GM23248 (cell line): ENCODE measurements around the gene OR2G2. TPM values are rescaled to one million over a fixed set of nuclear protein-coding genes. Genes with fewer than 3 reads are reported as not detected.

Experiments
- DNase-seq: peaks from one replicate; pipeline ENCODE4 v3.0.0-alpha.2; 2015
- H2AFZ ChIP-seq: fragments of 200-600 bp; sonication (generic); 2 replicates; pipeline ENCODE4 v1.6.1; 2016; ENCODE audit warnings: antibody characterized with exemption
- H3F3A ChIP-seq: fragments of 200-600 bp; sonication (generic); 2 replicates; pipeline ENCODE4 v1.6.1; 2016; ENCODE audit warnings: mild to moderate bottlenecking, antibody characterized with exemption, mixed run types; ENCODE audit not compliant: insufficient read depth
- H3K27ac ChIP-seq: fragments of 200-600 bp; sonication (generic); 2 replicates; pipeline ENCODE4 v1.5.1; 2016; ENCODE audit warnings: mild to moderate bottlenecking
- H3K27me3 ChIP-seq: fragments of 200-600 bp; sonication (generic); replicated peaks from 2 replicates; pipeline ENCODE4 v1.6.1; 2016; ENCODE audit warnings: mild to moderate bottlenecking; ENCODE audit not compliant: insufficient read depth
- H3K36me3 ChIP-seq: fragments of 200-600 bp; sonication (generic); 2 replicates; pipeline ENCODE4 v1.6.1; 2016; ENCODE audit warnings: low read depth, mild to moderate bottlenecking
- H3K4me1 ChIP-seq: fragments of 200-600 bp; sonication (generic); 2 replicates; pipeline ENCODE4 v1.6.1; 2016; ENCODE audit warnings: mild to moderate bottlenecking; ENCODE audit not compliant: insufficient read depth
- H3K4me2 ChIP-seq: fragments of 200-600 bp; sonication (generic); one replicate; pipeline ENCODE4 v1.6.1; 2016; ENCODE audit warnings: mild to moderate bottlenecking; ENCODE audit not compliant: unreplicated experiment
- H3K4me3 ChIP-seq: fragments of 200-600 bp; sonication (generic); 2 replicates; pipeline ENCODE4 v1.5.1; 2016; ENCODE audit warnings: mild to moderate bottlenecking
- H3K79me2 ChIP-seq: fragments of 200-600 bp; sonication (generic); 2 replicates; pipeline ENCODE4 v1.6.1; 2016; ENCODE audit warnings: mild to moderate bottlenecking; ENCODE audit not compliant: insufficient read depth
- H3K9ac ChIP-seq: fragments of 200-600 bp; sonication (generic); 2 replicates; pipeline ENCODE4 v1.6.1; 2016; ENCODE audit warnings: mild to moderate bottlenecking
- H3K9me2 ChIP-seq: fragments of 200-600 bp; sonication (generic); 2 replicates; pipeline ENCODE4 v1.6.1; 2016; ENCODE audit warnings: mixed run types, mild to moderate bottlenecking, moderate library complexity; ENCODE audit not compliant: insufficient read depth
- H3K9me3 ChIP-seq: fragments of 200-600 bp; sonication (generic); one replicate; pipeline ENCODE4 v1.6.1; 2017; ENCODE audit warnings: low read depth
- H4K20me1 ChIP-seq: fragments of 200-600 bp; sonication (generic); 2 replicates; pipeline ENCODE4 v1.6.0; 2016; ENCODE audit not compliant: insufficient read depth
- EZH2 ChIP-seq: fragments of 200-600 bp; sonication (generic); IDR thresholded peaks from 2 replicates; pipeline ENCODE4 v1.6.1; 2018; ENCODE audit warnings: antibody characterized with exemption, mild to moderate bottlenecking; ENCODE audit not compliant: insufficient read depth, poor library complexity, severe bottlenecking
- EZH2phosphoT487 ChIP-seq: fragments of 200-600 bp; sonication (generic); IDR thresholded peaks from 2 replicates; pipeline ENCODE4 v1.6.1; 2018; ENCODE audit warnings: antibody characterized with exemption, moderate library complexity, mild to moderate bottlenecking, low read depth; ENCODE audit not compliant: insufficient read depth
- WGBS, 2 experiments: methylation state at CpG; one replicate each; pipeline ENCODE4 v1.1.6; 2015 to 2017; ENCODE audit warnings: low lambda C conversion rate in 2 of 2, low coverage in 1 of 2; ENCODE audit errors: missing lambda C conversion rate in 2 of 2; 5-methylcytosine and 5-hydroxymethylcytosine counted together
- in situ Hi-C: fragments of 300-500 bp; cut with MboI; formaldehyde crosslinking; loops from 2 replicates; pipeline ENCODE4 v1.15.0; 2020
- polyA plus RNA-seq: library from polyadenylated mRNA; unstranded; fragments of >200 nt; fragmentation: Nextera tagmentation; extraction: Ambion mirVana; gene quantifications from 2 replicates; pipeline ENCODE4 v1.2.1, GENCODE V29; 2016
- total RNA-seq: library from RNA; depleted of rRNA; stranded (reverse); fragments of >200 nt; shearing (Covaris generic); gene quantifications from 2 replicates; pipeline ENCODE4 v1.2.3, GENCODE V29; 2014

Gene OR2G2
- total and polyA plus RNA-seq, 2 experiments from 2014 or later: not detected

DNA sequence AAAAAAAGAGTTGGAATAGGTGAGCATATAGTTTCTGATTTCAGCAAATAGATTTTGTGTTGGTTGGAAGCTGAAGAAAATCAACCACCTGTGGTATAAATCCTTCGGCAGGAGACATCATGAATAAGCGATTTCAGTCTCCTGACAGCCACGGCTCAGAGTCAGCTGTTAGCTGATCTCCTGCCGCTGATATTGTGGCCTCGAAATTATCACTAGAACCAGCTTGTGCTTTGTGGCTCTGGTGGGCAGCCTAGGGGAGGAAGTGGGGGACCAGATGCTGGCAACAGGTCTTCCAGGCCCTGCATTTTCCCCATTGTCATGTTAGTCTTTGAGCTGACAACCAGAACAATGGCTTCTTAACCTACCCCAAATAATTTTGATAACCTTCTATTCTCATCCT lies 40.1 kb upstream of the OR2G2 start:
- WGBS, 2 experiments: 26 to 40% methylated on average over 5 of the region's 5 CpGs

GRCh38 chr1:247548769-247549182 lies 39.4 kb upstream of the OR2G2 start, which contains the start of gene GCSAML:
GCSAML (plus strand) TSS chr1:247549134; CDS start chr1:247549192, 58 bp downstream.
- no peak within 1 kb of the TSS for H2AFZ ChIP-seq
- no peak within 1 kb of the TSS for H3K4me2 ChIP-seq
- H3K79me2 ChIP-seq: no peaks in the 10 kb centered on the region
- H3K4me1 ChIP-seq: no peaks in the 10 kb centered on the region
- no peaks in the 10 kb centered on the region for H3K9me2 ChIP-seq
- in situ Hi-C loops: no loop called here
- TF ChIP-seq EZH2phosphoT487 (no peak), EZH2 (no peak)
- DNase-seq: no peak
- WGBS, 2 experiments: 26 to 35% methylated on average over 13 of the region's 13 CpGs
- no peaks in the 10 kb centered on the region for H3K36me3 ChIP-seq
- H3K27ac ChIP-seq: no peak within 1 kb of the TSS
- no peaks in the 10 kb centered on the region for H3K27me3 ChIP-seq
- no peaks in the 10 kb centered on the region for H3F3A ChIP-seq
- H3K9ac ChIP-seq: no peak within 1 kb of the TSS
- H3K4me3 ChIP-seq: no peak within 1 kb of the TSS
- H4K20me1 ChIP-seq: no peaks in the 10 kb centered on the region
- no peaks in the 10 kb centered on the region for H3K9me3 ChIP-seq

More for the DNA sequence above, 40.1 kb upstream of the OR2G2 start:
- H3F3A ChIP-seq: no peaks in the 10 kb centered on the region
- no peaks in the 10 kb centered on the region for H3K9me3 ChIP-seq
- in situ Hi-C loops: no loop called here
- H3K9me2 ChIP-seq: no peaks in the 10 kb centered on the region
- H3K79me2 ChIP-seq: no peaks in the 10 kb centered on the region
- TF ChIP-seq EZH2phosphoT487: no peak
- no peak for TF ChIP-seq EZH2
- no peak overlapping the region for H3K27ac ChIP-seq
- H3K9ac ChIP-seq: no peak overlapping the region
- no peak overlapping the region for H3K4me2 ChIP-seq
- no peaks in the 10 kb centered on the region for H4K20me1 ChIP-seq
- no peaks in the 10 kb centered on the region for H3K27me3 ChIP-seq
- DNase-seq: no peak
- no peaks in the 10 kb centered on the region for H3K4me1 ChIP-seq
- H2AFZ ChIP-seq: no peak overlapping the region
- no peaks in the 10 kb centered on the region for H3K36me3 ChIP-seq
- H3K4me3 ChIP-seq: no peak overlapping the region

DNA sequence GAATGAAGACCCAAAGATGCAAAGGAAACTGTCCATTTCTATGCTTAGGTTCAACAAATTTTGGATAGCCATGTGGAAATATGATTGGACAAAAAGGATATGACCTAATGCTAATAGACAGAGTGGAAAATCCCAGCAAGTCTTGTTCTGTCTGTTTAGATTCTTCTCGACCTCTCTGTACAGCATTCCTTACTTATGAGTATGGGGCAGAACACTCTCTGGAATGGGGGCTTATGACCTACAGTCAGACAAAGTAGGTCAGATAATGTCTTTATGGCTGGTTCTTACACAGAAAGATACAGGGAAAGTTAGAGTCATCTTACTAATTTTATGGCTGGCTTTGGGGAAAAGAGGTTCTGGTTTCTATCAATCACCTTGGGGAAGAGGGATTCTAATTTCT lies 36.4 kb upstream of the OR2G2 start:
- H3K4me1 ChIP-seq: no peaks in the 10 kb centered on the region
- in situ Hi-C loops: no loop called here
- no peaks in the 10 kb centered on the region for H4K20me1 ChIP-seq
- no peaks in the 10 kb centered on the region for H3F3A ChIP-seq
- no peaks in the 10 kb centered on the region for H3K79me2 ChIP-seq
- TF ChIP-seq EZH2 (no peak), EZH2phosphoT487 (no peak)
- no peak overlapping the region for H3K9ac ChIP-seq
- H3K4me2 ChIP-seq: no peak overlapping the region
- no peak overlapping the region for H3K4me3 ChIP-seq
- DNase-seq: peak; percentile 23
- no peak overlapping the region for H2AFZ ChIP-seq
- WGBS, 2 experiments: 0 to 3% methylated on average over 1 of the region's 1 CpG
- H3K27ac ChIP-seq: no peak overlapping the region
- no peaks in the 10 kb centered on the region for H3K9me2 ChIP-seq
- no peaks in the 10 kb centered on the region for H3K9me3 ChIP-seq
- H3K27me3 ChIP-seq: no peaks in the 10 kb centered on the region
- H3K36me3 ChIP-seq: no peaks in the 10 kb centered on the region

- no peak overlapping the region for H3K9ac ChIP-seq
- no peaks in the 10 kb centered on the region for H3K27me3 ChIP-seq
- no peak overlapping the region for H3K4me3 ChIP-seq
- H3K9me3 ChIP-seq: no peaks in the 10 kb centered on the region
- 30 to 39% methylated on average over 2 of the region's 2 CpGs for WGBS, 2 experiments
- no peaks in the 10 kb centered on the region for H3K9me2 ChIP-seq
- in situ Hi-C loops: no loop called here
- H2AFZ ChIP-seq: no peak overlapping the region
- no peak for DNase-seq
- no peaks in the 10 kb centered on the region for H3F3A ChIP-seq
- H3K4me1 ChIP-seq: no peaks in the 10 kb centered on the region
- TF ChIP-seq EZH2phosphoT487: no peak
- TF ChIP-seq EZH2: no peak
- no peaks in the 10 kb centered on the region for H4K20me1 ChIP-seq
- H3K36me3 ChIP-seq: no peaks in the 10 kb centered on the region
- no peak overlapping the region for H3K27ac ChIP-seq
- no peaks in the 10 kb centered on the region for H3K79me2 ChIP-seq
- H3K4me2 ChIP-seq: no peak overlapping the region
These were observed 35.9 kb upstream of the OR2G2 start for GRCh38 chr1:247552231-247552630.
